NCI-H748 (cell line): ENCODE measurements around the gene LRRC10B.
A peak's percentile ranks its signal among the peaks of the same experiment; 100 is the strongest.

Source experiments
- DNase-seq: peaks from one replicate; lab custom pipeline; 2025; ENCODE audit not compliant: unreplicated experiment; lab: John Stamatoyannopoulos, UW

The LRRC10B gene

DNA sequence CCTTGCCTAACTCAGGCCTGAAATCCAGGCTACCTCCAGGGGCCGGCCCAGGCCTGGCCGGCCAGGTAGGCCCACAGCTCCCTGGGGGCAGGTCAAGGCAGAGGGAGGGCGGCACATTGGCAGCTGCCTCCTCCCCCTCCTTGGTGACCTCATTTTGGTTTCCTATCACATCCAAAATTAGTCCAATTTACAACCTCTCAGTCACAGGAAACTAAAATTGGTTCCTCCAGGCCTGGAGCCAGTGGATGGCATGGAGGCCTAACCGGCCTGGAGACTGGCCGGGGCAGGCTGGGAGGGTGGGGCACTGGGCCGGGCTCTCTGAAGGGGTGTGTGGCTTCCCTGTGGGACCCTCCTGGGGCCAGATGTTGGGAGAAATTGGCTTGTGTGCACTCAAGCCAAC, 35.9 kb downstream of the LRRC10B start:
- DNase-seq, result no peak

- no peak for DNase-seq
Measured at GRCh38 chr11:61545341-61545740, 36.8 kb downstream of the LRRC10B start.

DNA sequence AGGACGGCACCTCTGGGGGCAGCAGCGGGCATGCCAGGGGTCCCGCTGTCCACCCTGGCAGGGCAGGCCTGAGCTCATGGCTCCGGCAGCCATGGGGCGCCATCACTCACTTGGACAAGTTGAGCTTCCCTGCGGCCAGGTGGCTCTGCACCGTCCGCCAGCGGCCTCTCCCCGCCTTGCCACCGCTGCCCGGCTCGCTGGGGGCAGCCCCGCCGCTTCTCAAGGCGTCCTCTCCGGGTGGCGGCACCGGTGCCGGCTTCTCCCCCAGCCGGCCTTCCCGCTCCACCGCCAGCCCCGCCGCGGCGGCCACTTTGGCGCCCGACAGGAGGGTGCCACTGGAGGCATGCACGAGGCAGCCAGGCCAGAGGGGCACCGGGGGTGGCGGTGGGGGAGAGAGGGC, 37.4 kb downstream of the LRRC10B start:
- DNase-seq, result no peak

GRCh38 chr11:61546663-61547062, 38.1 kb downstream of the LRRC10B start:
- DNase-seq, result no peak

DNA sequence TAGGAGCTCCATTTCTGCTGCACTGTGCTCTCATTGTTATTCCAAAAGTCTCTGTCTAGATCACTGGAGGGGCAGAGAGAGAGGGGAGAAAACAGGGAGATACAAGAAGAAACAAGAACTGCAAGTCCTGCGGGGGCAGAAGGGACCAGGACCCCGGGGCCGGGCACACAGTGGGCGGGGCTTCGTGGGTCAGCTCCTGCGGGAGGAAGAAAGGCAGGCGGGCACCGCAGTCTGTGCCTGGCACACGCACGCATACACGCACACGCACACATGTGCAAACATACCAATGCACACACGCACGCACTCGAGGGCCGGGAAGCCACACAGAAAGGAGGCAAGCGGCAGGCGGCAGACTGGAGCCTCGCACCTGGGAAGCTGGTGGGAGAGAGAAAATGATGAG, 38.7 kb downstream of the LRRC10B start:
- no peak for DNase-seq

DNA sequence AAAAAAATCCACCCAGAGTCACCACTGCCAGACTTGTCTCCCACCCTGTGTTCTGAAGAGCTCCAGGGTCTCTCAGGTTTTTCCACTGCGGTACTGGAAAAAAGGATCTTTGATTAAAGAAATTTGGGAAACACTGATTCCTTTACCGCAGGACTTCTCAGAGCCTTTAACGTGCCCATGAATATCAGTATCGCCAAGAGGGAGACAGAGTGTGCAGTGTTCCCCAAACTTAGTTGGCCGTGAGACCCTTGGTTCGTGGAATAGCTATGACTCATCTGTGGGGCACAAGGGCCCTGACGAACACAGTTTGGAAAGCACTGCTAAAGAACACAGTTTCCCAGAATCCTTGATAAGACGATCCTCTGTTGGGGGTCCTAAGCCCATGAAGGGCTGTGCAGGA, 40.6 kb downstream of the LRRC10B start:
- DNase-seq, result no peak

DNA sequence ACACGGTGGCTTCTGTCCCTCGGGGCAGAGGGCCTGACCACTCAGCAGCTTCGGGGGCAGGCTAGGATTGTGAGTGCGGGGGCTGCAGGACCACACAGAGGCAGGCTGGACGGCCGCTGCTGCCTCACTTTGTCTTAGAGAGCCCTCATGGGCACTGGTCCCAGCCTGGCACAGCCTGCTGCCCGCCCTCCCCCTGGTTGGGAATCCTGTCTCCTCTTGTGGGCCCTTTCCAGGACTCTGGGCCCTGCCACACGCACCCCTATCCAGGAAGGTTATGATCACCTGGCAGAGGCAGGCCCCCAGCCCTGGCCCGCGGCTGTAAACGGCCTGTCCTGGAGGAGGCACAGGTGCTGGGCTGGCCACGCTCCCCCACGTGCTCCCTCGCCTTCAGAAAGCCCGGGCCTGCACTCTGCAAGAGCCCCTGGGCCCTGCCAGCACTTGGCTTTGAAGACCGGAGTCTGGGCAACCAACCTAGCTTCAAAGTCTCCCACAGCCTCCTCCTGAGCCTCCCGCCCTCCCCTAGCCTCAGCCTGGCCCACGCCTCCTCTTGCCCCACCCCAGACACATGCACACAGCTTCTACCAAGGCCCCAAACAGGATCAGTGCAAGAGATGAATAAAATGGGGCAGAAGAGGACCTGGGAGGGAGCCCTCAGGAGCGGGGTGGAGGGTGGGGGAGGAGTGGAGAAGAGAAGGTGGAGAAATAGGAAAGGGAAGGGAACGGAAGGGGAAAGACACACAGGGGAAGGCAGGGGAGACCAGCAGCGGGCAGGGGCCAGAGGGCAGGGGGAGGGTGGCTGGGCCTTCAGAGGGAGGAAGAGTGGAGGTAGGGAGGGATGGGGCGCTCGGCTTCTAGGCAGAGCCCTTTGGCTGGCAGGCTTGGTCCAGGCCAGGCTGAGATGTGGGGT, 41.4 kb downstream of the LRRC10B start:
- no peak for DNase-seq

DNA sequence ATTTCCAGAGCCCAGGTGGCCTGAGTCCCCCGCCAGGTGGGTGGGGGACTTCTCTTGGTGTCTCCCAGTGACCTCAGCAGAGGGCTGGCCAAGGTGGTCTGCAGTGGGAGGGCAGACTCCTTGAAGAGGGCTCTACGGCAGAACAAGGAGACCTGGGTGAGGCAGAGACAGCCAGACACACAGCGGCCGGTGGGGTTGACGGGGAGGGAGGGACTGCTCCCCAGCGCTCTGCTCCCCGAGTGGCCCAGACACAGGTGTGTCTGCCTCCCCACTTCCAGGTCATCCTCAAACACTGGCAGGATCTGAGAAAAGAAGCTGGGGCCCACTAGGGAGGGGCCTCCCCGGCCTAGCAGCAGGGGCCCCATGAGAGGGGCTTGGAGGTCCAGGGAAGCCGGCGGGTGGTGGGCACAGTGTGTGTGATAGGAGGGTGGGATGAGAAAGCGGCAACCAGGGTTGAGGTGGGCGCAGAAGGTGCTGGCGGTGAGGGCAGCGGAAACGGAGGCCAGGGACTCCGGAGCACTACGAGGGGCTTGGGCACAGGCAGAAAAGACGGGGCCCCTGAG, 42.2 kb downstream of the LRRC10B start:
- DNase-seq, result no peak

DNA sequence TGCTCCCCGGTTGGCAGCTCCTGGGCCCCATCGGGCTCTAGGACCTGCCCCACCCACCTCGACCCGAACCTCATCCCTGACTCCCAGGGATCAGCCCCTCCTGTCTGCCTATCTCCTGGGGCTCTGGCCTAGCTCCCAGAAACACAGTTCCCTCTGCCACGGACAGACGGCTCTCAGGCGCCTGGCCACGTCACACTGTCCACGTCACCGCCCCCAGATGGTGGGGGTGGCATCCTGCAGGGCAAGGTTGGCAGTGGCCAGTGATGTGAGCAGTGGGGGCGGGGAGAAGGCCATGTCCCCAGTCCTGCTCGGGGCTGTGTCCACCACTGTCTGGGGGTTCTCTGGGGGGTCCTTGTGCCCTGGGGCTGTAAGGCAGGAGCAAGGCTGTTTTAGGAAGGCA, 43.1 kb downstream of the LRRC10B start:
- DNase-seq, result no peak

DNA sequence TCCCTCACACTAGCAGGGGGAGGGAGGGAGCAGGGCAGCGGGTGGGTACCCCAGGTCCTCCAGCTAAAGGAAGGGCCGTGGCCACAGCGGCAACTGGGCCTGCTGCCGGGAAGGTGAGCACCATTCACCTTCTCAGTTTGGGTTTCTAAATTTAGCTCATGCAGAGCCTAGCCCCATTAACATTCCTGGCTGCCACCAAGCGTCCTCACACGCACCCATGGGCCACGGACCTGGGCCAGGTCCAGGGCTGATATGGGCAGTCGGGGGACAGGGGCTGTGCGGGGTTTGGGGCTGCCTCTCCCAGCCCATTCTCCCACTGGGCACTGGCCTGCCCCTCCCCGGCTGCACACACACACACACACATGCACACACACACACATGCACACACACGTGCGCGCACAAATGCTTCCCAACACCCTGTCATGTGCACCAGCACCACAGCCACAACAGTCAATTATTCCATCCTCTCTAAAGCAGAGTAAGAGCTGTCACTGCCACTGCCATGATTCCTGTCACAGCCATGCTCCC, 43.6 kb downstream of the LRRC10B start:
- no peak for DNase-seq

- DNase-seq, result no peak
Measured at GRCh38 chr11:61553373-61554171, 45.0 kb downstream of the LRRC10B start.

DNA sequence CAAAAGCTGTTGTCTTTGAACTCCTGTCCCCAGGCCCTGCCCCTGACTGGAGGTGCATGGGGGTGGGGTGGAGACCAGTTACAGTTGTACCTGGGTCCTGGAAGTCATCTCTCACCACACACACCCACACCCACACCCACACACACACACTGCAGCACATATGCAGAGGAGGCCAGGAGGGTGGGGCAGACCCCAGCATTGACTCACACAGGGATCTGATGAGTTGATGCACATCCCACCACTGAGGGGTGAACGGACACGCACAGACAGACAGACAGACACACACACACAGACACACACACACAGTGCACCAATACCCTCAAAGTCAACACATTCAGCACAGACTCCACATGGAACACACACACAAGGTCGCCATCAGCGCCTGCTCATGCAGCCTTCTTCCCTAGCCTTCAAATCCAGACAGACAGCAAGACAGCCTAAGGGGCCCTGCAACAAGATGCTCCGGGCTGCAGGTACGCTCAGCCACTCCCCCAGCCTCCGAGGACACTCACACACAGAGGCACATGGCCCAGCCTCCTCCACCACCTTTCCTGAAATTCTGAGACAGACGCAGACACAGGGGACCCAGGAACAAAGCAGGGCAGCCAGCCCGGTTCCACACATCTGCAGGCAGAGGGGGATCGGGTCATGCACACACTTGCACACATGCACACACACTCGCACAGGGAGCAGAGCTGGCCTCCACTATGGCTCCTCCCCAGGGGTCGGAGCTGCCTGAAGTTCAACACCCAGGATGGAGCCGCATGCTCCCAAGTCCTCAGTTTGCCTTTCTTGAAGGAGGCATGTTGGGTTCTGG, 45.8 kb downstream of the LRRC10B start:
- no peak for DNase-seq

- DNase-seq, result peak; percentile 70
Measured at GRCh38 chr11:61555051-61555969, 46.8 kb downstream of the LRRC10B start.

- DNase-seq, result no peak
Measured at GRCh38 chr11:61555978-61556377, 47.4 kb downstream of the LRRC10B start.

- DNase-seq, result no peak
Measured at GRCh38 chr11:61556621-61557020, 48.1 kb downstream of the LRRC10B start.
